DMS153 (cell line): ENCODE measurements around the gene KIF6.
"Not testable (repeated sequence)": the region's sequence is repeated elsewhere in the genome, so short reads cannot be mapped to it uniquely, and the experiment has no call there.

Source experiments
- DNase-seq: peaks from one replicate; lab custom pipeline; 2025; lab: John Stamatoyannopoulos, UW

Gene KIF6

GRCh38 chr6:39553860-39554802 is 171.1 kb downstream of the KIF6 start:
- DNase-seq, result no peak

- DNase-seq, result no peak
These were observed 172.2 kb downstream of the KIF6 start for GRCh38 chr6:39553029-39553428.

- DNase-seq, result no peak
These were observed 175.0 kb downstream of the KIF6 start for GRCh38 chr6:39550191-39550590.

- DNase-seq, result no peak
These were observed 178.5 kb downstream of the KIF6 start for GRCh38 chr6:39546731-39547130.

GRCh38 chr6:39543950-39544349 is 181.3 kb downstream of the KIF6 start:
- DNase-seq, result no peak

- no peak for DNase-seq
These were observed 182.1 kb downstream of the KIF6 start for GRCh38 chr6:39543095-39543494.

- no peak for DNase-seq
These were observed 184.8 kb downstream of the KIF6 start for GRCh38 chr6:39540454-39540853.

- DNase-seq, result no peak
These were observed 194.9 kb downstream of the KIF6 start for GRCh38 chr6:39530201-39530759.

- DNase-seq, result no peak
These were observed 197.2 kb downstream of the KIF6 start for GRCh38 chr6:39527792-39528564.

- DNase-seq, result no peak
These were observed 201.2 kb downstream of the KIF6 start for GRCh38 chr6:39524007-39524406.

GRCh38 chr6:39521958-39522357 is 203.2 kb downstream of the KIF6 start:
- DNase-seq, result no peak

GRCh38 chr6:39520916-39521315 is 204.3 kb downstream of the KIF6 start:
- no peak for DNase-seq

- DNase-seq, result no peak
These were observed 204.8 kb downstream of the KIF6 start for GRCh38 chr6:39520411-39520810.

GRCh38 chr6:39518221-39518620 is 207.0 kb downstream of the KIF6 start:
- no peak for DNase-seq

GRCh38 chr6:39517756-39518155 is 207.5 kb downstream of the KIF6 start:
- no peak for DNase-seq

- DNase-seq, result no peak
These were observed 208.7 kb downstream of the KIF6 start for GRCh38 chr6:39516471-39516870.

- no peak for DNase-seq
These were observed 209.7 kb downstream of the KIF6 start for GRCh38 chr6:39515471-39515870.

- DNase-seq, result no peak
These were observed 210.2 kb downstream of the KIF6 start for GRCh38 chr6:39515006-39515405.

GRCh38 chr6:39509831-39510230 is 215.4 kb downstream of the KIF6 start:
- not testable (repeated sequence) for DNase-seq

GRCh38 chr6:39508515-39508914 is 216.7 kb downstream of the KIF6 start:
- peak; percentile 64 for DNase-seq

- no peak for DNase-seq
These were observed 217.7 kb downstream of the KIF6 start for GRCh38 chr6:39507331-39507998.

- not testable (repeated sequence) for DNase-seq
These were observed 222.7 kb downstream of the KIF6 start for GRCh38 chr6:39502362-39502955.
